ENCODE results near the gene GARNL3. TPM values are rescaled to one million over a fixed set of nuclear protein-coding genes. Genes with fewer than 3 reads are reported as not detected.
A peak's percentile ranks its signal among the peaks of the same experiment; 100 is the strongest.

Gene GARNL3
- total RNA-seq, 1 donor from 2014 or later = 7.8 TPM

DNA sequence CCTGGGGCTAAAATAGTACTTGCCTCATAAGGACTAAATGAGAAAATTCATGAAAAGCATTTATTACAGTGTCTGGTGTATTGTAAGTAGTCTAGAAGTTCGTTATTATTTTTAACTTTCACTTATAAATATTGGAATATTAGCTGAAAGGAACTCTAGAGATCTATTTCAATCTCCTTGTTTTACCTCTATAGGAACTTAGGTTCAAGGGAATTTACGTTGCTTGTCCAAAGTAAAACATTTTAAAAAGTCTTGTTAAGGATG is 55.5 kb downstream of the GARNL3 start:
- ATAC-seq (no peak), DNase-seq (no peak)
- Histone ChIP-seq H3K9me3 (no peaks in the 10 kb centered on the region), H3K4me1 (peaks cover 10% of the 10 kb centered on the region), H3K27me3 (ENCODE audit: low read depth) (no peaks in the 10 kb centered on the region), H3K4me3 (no peak overlapping the region), H3K36me3 (no peaks in the 10 kb centered on the region), H3K27ac (peak overlapping the region; percentile 3)
- intact Hi-C loops (cut with DNase I) = no loop called here
- TF ChIP-seq, protein P1, sequence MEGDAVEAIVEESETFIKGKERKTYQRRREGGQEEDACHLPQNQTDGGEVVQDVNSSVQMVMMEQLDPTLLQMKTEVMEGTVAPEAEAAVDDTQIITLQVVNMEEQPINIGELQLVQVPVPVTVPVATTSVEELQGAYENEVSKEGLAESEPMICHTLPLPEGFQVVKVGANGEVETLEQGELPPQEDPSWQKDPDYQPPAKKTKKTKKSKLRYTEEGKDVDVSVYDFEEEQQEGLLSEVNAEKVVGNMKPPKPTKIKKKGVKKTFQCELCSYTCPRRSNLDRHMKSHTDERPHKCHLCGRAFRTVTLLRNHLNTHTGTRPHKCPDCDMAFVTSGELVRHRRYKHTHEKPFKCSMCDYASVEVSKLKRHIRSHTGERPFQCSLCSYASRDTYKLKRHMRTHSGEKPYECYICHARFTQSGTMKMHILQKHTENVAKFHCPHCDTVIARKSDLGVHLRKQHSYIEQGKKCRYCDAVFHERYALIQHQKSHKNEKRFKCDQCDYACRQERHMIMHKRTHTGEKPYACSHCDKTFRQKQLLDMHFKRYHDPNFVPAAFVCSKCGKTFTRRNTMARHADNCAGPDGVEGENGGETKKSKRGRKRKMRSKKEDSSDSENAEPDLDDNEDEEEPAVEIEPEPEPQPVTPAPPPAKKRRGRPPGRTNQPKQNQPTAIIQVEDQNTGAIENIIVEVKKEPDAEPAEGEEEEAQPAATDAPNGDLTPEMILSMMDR (IDR thresholded peaks at IDR 0.05) = no peak

DNA sequence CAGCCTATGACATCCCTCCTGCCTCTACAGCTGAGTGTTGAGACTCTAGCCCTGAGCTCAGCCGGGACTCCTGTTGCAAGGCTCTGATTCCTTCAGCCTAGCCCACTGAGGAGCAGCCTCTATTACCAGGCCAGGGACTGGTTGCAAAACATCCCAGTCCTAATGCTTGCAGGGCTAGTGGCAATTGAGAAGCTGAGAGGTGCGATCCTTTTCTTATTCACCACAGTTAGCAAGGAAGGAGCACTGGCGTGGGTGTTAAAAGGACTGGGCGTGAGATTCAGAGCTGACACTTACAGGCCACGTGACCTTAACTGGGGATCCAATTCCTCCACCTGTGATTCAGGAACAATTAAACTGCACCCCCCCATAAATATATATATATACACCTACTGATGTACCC is 58.8 kb downstream of the GARNL3 start:
- intact Hi-C loops (cut with DNase I) = no loop called here
- Histone ChIP-seq H3K27ac (no peak overlapping the region), H3K27me3 (ENCODE audit: low read depth) (no peaks in the 10 kb centered on the region), H3K4me3 (no peak overlapping the region), H3K4me1 (peaks cover 10% of the 10 kb centered on the region), H3K36me3 (no peaks in the 10 kb centered on the region), H3K9me3 (no peaks in the 10 kb centered on the region)
- TF ChIP-seq, protein P1 (IDR thresholded peaks at IDR 0.05) = no peak
- no peak for ATAC-seq
- no peak for DNase-seq

DNA sequence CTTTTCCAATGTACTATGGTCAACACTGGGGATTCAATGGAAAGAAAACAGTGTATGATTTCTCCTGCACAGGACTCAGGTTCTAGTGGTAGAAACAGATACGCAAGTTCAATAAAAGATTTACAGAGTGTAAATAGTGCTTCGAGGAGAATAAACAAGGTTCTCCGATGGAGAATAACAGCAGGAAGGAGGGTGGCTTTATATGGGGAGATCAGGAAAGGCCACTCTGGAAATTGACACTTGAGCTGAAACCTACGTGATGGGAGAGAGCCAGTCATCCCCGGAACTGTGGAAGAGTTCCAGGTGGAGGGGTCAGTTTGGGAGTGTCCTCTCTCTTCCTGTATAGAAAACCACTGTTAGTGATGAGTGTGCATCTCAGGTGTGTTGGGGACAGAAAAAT is 65.9 kb downstream of the GARNL3 start:
- H3K4me3 ChIP-seq = no peak overlapping the region
- intact Hi-C loops (cut with DNase I) = no loop called here
- no peaks in the 10 kb centered on the region for H3K27me3 ChIP-seq (ENCODE audit: low read depth)
- ATAC-seq = no peak
- TF ChIP-seq, protein P1 (IDR thresholded peaks at IDR 0.05) = no peak
- DNase-seq = no peak
- H3K36me3 ChIP-seq = no peaks in the 10 kb centered on the region
- H3K27ac ChIP-seq = no peak overlapping the region
- H3K4me1 ChIP-seq = peaks cover 12% of the 10 kb centered on the region
- H3K9me3 ChIP-seq = no peaks in the 10 kb centered on the region

DNA sequence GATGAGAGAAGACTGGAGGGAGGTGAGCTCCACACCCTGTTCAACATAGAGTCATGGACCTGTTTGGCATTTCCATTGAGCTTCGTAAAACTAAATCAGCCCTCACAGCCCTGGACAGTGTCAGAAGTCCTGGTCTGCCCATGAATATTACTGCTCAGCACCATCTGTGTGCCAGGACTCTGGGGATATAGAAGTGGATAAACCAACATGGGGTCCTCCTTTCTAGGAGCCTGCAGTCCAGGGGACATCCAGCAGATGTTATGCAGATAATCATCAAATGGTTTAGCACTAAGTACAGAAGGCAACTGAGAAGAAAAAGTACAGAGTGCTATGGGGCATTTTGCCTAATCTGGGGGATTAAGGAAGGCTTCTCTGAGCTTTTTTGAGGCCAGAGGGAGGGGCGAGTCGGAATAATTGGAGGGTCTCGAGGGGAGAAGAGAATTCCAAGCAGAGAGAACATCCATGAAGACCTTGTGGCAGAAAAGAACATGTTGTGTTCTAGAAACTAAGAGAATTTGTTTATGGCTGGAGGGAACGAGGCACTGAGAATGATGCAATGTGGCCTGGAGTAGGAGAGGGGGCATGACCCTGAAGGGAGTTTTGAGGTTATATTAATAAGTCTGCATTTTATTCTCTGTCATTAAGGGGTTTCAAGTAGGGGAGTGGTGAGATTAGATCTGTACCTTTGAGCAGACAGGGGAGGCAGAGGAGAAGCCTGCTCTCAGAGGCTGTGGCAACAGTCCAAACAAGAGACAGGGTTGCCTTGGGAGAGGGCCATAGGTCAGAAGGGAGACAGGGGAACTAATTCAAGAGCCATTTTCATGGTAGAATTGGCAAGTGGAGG is 68.9 kb downstream of the GARNL3 start:
- peak; percentile 14 to 18 for ATAC-seq
- Histone ChIP-seq H3K27me3 (ENCODE audit: low read depth) (no peaks in the 10 kb centered on the region), H3K4me1 (peaks cover 35% of the 10 kb centered on the region), H3K4me3 (no peak overlapping the region), H3K36me3 (no peaks in the 10 kb centered on the region), H3K27ac (peak overlapping the region; percentile 32), H3K9me3 (no peaks in the 10 kb centered on the region)
- no peak for DNase-seq
- TF ChIP-seq, protein P1 (IDR thresholded peaks at IDR 0.05) = no peak
- intact Hi-C loops (cut with DNase I) = no loop called here

DNA sequence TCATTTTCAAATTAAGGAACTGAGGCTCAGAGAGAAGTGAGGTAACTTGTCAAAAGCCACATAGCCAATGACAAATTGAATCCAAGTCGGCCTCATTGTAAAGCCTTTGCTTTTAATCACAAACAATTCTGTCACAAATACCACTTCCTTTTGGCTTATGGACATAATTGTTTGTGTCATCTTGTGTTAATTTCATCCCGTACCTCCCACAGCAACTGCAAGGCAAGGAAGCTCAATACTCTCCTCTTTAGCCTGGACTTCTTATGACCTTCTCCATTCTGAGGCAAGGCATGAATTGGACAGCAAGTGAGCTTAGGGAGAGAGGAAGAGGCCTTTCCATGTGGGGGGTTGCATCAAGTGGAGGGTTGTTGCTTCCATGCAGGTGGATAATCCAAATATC is 70.2 kb downstream of the GARNL3 start:
- H3K27ac ChIP-seq = no peak overlapping the region
- DNase-seq = no peak
- TF ChIP-seq, protein P1 (IDR thresholded peaks at IDR 0.05) = no peak
- intact Hi-C loops (cut with DNase I) = no loop called here
- no peaks in the 10 kb centered on the region for H3K36me3 ChIP-seq
- no peaks in the 10 kb centered on the region for H3K9me3 ChIP-seq
- peaks cover 35% of the 10 kb centered on the region for H3K4me1 ChIP-seq
- ATAC-seq = peak; percentile 39 to 47
- no peaks in the 10 kb centered on the region for H3K27me3 ChIP-seq (ENCODE audit: low read depth)
- H3K4me3 ChIP-seq = no peak overlapping the region

Data from lower lobe of right lung (tissue), 2 donors.